K562 (cell line): ENCODE data around the gene ZNF488. TPM values are rescaled to one million over a fixed set of nuclear protein-coding genes. Genes with fewer than 3 reads are reported as not detected.
A peak's percentile ranks its signal among the peaks of the same experiment; 100 is the strongest.

Experiments
- ATF4 ChIP-seq: fragments of 450-650 bp; formaldehyde crosslinking; IDR thresholded peaks from 2 replicates; pipeline ENCODE4 v1.4.0; 2022; ENCODE audit warnings: mild to moderate bottlenecking, moderate library complexity
- CTBP1 ChIP-seq: fragments of 450-650 bp; IDR thresholded peaks from 2 replicates; pipeline ENCODE4 v1.6.1; 2016; ENCODE audit warnings: borderline replicate concordance
- DIDO1 ChIP-seq: fragments of 450-650 bp; IDR thresholded peaks from 2 replicates; pipeline ENCODE4 v1.6.1; 2016; ENCODE audit warnings: low read depth, missing biosample characterization, missing genetic modification characterization
- DPF2 ChIP-seq: fragments of 450-650 bp; IDR thresholded peaks from 2 replicates; pipeline ENCODE4 v1.6.1; 2016
- ESRRA ChIP-seq: fragments of 450-650 bp; IDR thresholded peaks from 2 replicates; pipeline ENCODE4 v1.6.1; 2014; ENCODE audit warnings: low read depth, mild to moderate bottlenecking, moderate library complexity, borderline replicate concordance
- ETS1 ChIP-seq: conservative IDR thresholded peaks from 2 replicates; pipeline ENCODE4 v1.6.1; 2011; ENCODE audit warnings: low read depth, mild to moderate bottlenecking, low read length; ENCODE audit not compliant: control insufficient read depth
- FOSL1 ChIP-seq: fragments of 200-800 bp; sonication (Bioruptor generic); conservative IDR thresholded peaks from 2 replicates; pipeline ENCODE4 v1.6.1; 2016; ENCODE audit warnings: missing genetic modification characterization, missing compliant biosample characterization
- HCFC1 ChIP-seq: IDR thresholded peaks from 2 replicates; pipeline ENCODE4 v1.6.1; 2012; ENCODE audit warnings: low read depth, low read length, improper control_type of control experiment
- HNRNPL ChIP-seq: fragments of 200-400 bp; formaldehyde crosslinking; IDR thresholded peaks from 2 replicates; pipeline ENCODE4 v1.6.1; 2017; ENCODE audit warnings: low read depth, mild to moderate bottlenecking, low read length
- MAZ ChIP-seq, 2 experiments: fragments of 450-650 bp in 1 of 2; sonication (generic) in 1 of 2; formaldehyde crosslinking; IDR thresholded peaks in 1 of 2; conservative IDR thresholded peaks in 1 of 2; 2 replicates each; pipeline versions ENCODE4 v1.4.0 to v1.5.0; 2020; ENCODE audit warnings: mild to moderate bottlenecking in 1 of 2, missing genetic modification reagents in 1 of 2
- MNT ChIP-seq, 2 experiments: fragments of 450-650 bp; conservative IDR thresholded peaks; 2 replicates each; pipeline ENCODE4 v1.6.1; 2017; ENCODE audit warnings: mild to moderate bottlenecking in 2 of 2, moderate library complexity in 2 of 2
- NRF1 ChIP-seq, 2 experiments: fragments of 450-650 bp; IDR thresholded peaks in 1 of 2; conservative IDR thresholded peaks in 1 of 2; 2 replicates each; pipeline ENCODE4 v1.6.1; 2014; ENCODE audit warnings: mild to moderate bottlenecking in 2 of 2
- PHB2 ChIP-seq: fragments of 450-650 bp; IDR thresholded peaks from 2 replicates; pipeline ENCODE4 v1.6.1; 2017; ENCODE audit warnings: low read depth
- PHF8 ChIP-seq: fragments of 200-600 bp; sonication (generic); IDR thresholded peaks from 2 replicates; pipeline ENCODE4 v1.6.1; 2012; ENCODE audit warnings: mixed run types, mild to moderate bottlenecking, inconsistent platforms, low read length, moderate library complexity, borderline replicate concordance
- POLR2G ChIP-seq: fragments of 200-400 bp; formaldehyde crosslinking; IDR thresholded peaks from 2 replicates; pipeline ENCODE4 v1.6.1; 2017; ENCODE audit warnings: low read depth, mild to moderate bottlenecking, antibody characterized with exemption, low read length, moderate library complexity
- RBFOX2 ChIP-seq: fragments of 200-400 bp; formaldehyde crosslinking; IDR thresholded peaks from 2 replicates; pipeline ENCODE4 v1.6.1; 2017; ENCODE audit warnings: low read depth, mild to moderate bottlenecking, low read length, moderate library complexity
- RBM15 ChIP-seq: fragments of 200-400 bp; formaldehyde crosslinking; IDR thresholded peaks from 2 replicates; pipeline ENCODE4 v1.6.1; 2018; ENCODE audit warnings: mild to moderate bottlenecking, low read length, moderate library complexity; ENCODE audit not compliant: insufficient read depth
- SOX6 ChIP-seq: fragments of 450-650 bp; IDR thresholded peaks from 2 replicates; pipeline ENCODE4 v1.6.1; 2014; ENCODE audit warnings: mild to moderate bottlenecking
- TFAP4 ChIP-seq: sonication (generic); formaldehyde crosslinking; IDR thresholded peaks from 2 replicates; pipeline ENCODE4 v1.8.0; 2022; ENCODE audit warnings: missing genetic modification reagents, mild to moderate bottlenecking, moderate library complexity, borderline replicate concordance
- ZNF217 ChIP-seq: sonication (generic); formaldehyde crosslinking; IDR thresholded peaks from 2 replicates; pipeline ENCODE4 v1.8.0; 2022; ENCODE audit warnings: mild to moderate bottlenecking, missing genetic modification reagents
- ZNF512 ChIP-seq: IDR thresholded peaks from 2 replicates; pipeline ENCODE4 v1.6.1; 2016; ENCODE audit warnings: missing genetic modification characterization, missing compliant biosample characterization
- polyA plus RNA-seq, 8 experiments: library from polyadenylated mRNA; depleted of rRNA in 4 of 8; stranded (reverse) in 5 of 8; unstranded in 3 of 8; fragments of >200 nt; fragmentation: Nextera tagmentation in 2 of 8; fragmentation: Illumina TruSeq in 1 of 8; extraction: Ambion mirVana in 2 of 8; extraction: Trizol in 1 of 8; gene quantifications; 2 replicates each; pipeline versions ENCODE4 v1.2.1 to v1.2.3, GENCODE V29; 2011 to 2014; ENCODE audit warnings: inconsistent platforms in 1 of 8, missing spikeins in 1 of 8
- total RNA-seq, 7 experiments: library from RNA; depleted of rRNA in 6 of 7; stranded (reverse); fragments of >200 nt in 6 of 7; fragmentation: Illumina TruSeq in 2 of 7; extraction: Trizol in 2 of 7; gene quantifications; 2 replicates each; pipeline versions ENCODE4 v1.2.1 to v1.2.3, GENCODE V29; 2011 to 2021; ENCODE audit warnings: low replicate concordance in 1 of 7

ZNF488 gene
- total and polyA plus RNA-seq, 9 of the 15 experiments (the other 6 are each of a cell fraction or from before 2014, with no cell fraction given) = 0.03 to 0.09 (median 0.05) TPM; not detected in 3

GRCh38 chr10:47384148-47384921, at the start of gene ZNF488 (continued):
- TF ChIP-seq ATF4 = no peak
- TF ChIP-seq DIDO1 (tag) = no peak
- no peak for TF ChIP-seq DPF2
- TF ChIP-seq RBM15 = no peak
- TF ChIP-seq PHF8 = peak; percentile 30; the same call in 1 of the 2 replicates
- no peak for TF ChIP-seq FOSL1 (tag)
- TF ChIP-seq MNT (conservative IDR thresholded peaks at IDR 0.05) = peak in 1 of 2 experiments; percentile 32; a peak in 1 of 4 replicates
- TF ChIP-seq MAZ (CRISPR knock-in tag; conservative IDR thresholded peaks at IDR 0.05 in 1 of 2, IDR thresholded peaks at IDR 0.05 in 1 of 2) = peak; percentile 73 to 77
- peak; percentile 46; the same call in 1 of the 2 replicates for TF ChIP-seq HNRNPL
- 0 out of 2 replicates have a peak, but pooled peaks have one; percentile 43 for TF ChIP-seq ETS1
- no peak for TF ChIP-seq PHB2
- TF ChIP-seq NRF1 (conservative IDR thresholded peaks at IDR 0.05 in 1 of 2, IDR thresholded peaks at IDR 0.05 in 1 of 2) = peak; percentile 73 to 74
- TF ChIP-seq ZNF512 (tag) = peak; percentile 58; the same call in 1 of the 2 replicates
- TF ChIP-seq POLR2G = peak; percentile 62
- TF ChIP-seq RBFOX2 = peak; percentile 56
- TF ChIP-seq ESRRA = 0 out of 2 replicates have a peak, but pooled peaks have one; percentile 13
- peak; percentile 55 for TF ChIP-seq CTBP1
- 0 out of 2 replicates have a peak, but pooled peaks have one; percentile 0 for TF ChIP-seq HCFC1
- TF ChIP-seq TFAP4 (CRISPR knock-in tag) = peak; percentile 60; the same call in 1 of the 2 replicates
- no peak for TF ChIP-seq SOX6
- no peak for TF ChIP-seq ZNF217
